Cardiac muscle cell (in vitro differentiated cells and primary cell): ENCODE measurements around the gene ATG5. TPM values are rescaled to one million over a fixed set of nuclear protein-coding genes. Genes with fewer than 3 reads are reported as not detected.

Experiments
- DNase-seq, 2 donors: peaks; one replicate each; pipeline versions ENCODE4 v3.0.0 to v3.0.0-alpha.2; 2010 to 2017; ENCODE audit warnings: low read depth in 1 of 2, low spot score in 1 of 2
- H3K27ac ChIP-seq: fragments of 200-600 bp; sonication (generic); 2 replicates; pipeline ENCODE4 v1.5.1; 2016
- H3K27me3 ChIP-seq: fragments of 200-600 bp; sonication (generic); 2 replicates; pipeline ENCODE4 v1.6.0; 2016; ENCODE audit warnings: control low read depth
- H3K36me3 ChIP-seq: fragments of 200-600 bp; sonication (generic); 2 replicates; pipeline ENCODE4 v1.5.1; 2016; ENCODE audit warnings: control low read depth
- H3K4me1 ChIP-seq: fragments of 200-600 bp; sonication (generic); 2 replicates; pipeline ENCODE4 v1.8.1; 2017; ENCODE audit warnings: low read depth, mild to moderate bottlenecking, mixed run types
- H3K4me3 ChIP-seq: fragments of 200-600 bp; sonication (generic); 2 replicates; pipeline ENCODE4 v1.5.1; 2016; ENCODE audit warnings: mild to moderate bottlenecking
- H3K9me3 ChIP-seq: fragments of 200-600 bp; sonication (generic); 2 replicates; pipeline ENCODE4 v1.5.1; 2017; ENCODE audit warnings: low read depth, mild to moderate bottlenecking, control low read depth
- polyA plus RNA-seq: library from polyadenylated mRNA; unstranded; fragments of >200 nt; fragmentation: Nextera tagmentation; extraction: Ambion mirVana; gene quantifications from 2 replicates; pipeline ENCODE4 v1.2.1, GENCODE V29; 2016
- total RNA-seq: library from RNA; depleted of rRNA; stranded (reverse); fragments of >200 nt; gene quantifications from 2 replicates; pipeline ENCODE4 v1.2.3, GENCODE V29; 2016
- TF ChIP-seq, protein P1 (sequence below): IDR thresholded peaks from 2 replicates; pipeline ENCODE4 v1.5.1; 2012; ENCODE audit warnings: low read depth, mild to moderate bottlenecking, low read length

ATG5 gene
- total and polyA plus RNA-seq, 2 experiments from 2014 or later = 15.2 to 32.2 TPM

DNA sequence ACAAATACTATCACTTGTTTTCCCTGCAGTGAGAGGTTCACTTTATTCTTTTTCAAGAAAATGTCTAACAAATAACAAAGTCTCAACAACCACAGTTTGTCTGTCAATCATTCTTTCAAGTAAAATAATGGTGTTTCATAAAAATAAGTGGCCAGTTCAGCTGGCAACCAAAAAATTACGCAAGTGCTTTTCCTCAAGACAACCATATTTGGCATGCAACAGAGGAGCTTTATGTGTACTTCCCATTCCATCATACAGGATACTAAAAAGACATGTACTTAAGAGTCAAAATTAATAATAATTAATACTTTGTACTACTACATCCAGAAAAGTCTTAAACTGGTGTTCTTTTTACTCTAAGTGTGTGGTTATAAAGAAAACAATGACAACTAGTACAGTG, 34.6 kb downstream of the ATG5 start:
- TF ChIP-seq, protein P1, sequence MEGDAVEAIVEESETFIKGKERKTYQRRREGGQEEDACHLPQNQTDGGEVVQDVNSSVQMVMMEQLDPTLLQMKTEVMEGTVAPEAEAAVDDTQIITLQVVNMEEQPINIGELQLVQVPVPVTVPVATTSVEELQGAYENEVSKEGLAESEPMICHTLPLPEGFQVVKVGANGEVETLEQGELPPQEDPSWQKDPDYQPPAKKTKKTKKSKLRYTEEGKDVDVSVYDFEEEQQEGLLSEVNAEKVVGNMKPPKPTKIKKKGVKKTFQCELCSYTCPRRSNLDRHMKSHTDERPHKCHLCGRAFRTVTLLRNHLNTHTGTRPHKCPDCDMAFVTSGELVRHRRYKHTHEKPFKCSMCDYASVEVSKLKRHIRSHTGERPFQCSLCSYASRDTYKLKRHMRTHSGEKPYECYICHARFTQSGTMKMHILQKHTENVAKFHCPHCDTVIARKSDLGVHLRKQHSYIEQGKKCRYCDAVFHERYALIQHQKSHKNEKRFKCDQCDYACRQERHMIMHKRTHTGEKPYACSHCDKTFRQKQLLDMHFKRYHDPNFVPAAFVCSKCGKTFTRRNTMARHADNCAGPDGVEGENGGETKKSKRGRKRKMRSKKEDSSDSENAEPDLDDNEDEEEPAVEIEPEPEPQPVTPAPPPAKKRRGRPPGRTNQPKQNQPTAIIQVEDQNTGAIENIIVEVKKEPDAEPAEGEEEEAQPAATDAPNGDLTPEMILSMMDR = no peak
- Histone ChIP-seq H3K4me1 (peaks cover 8% of the 10 kb centered on the region), H3K9me3 (no peaks in the 10 kb centered on the region), H3K36me3 (peaks cover 13% of the 10 kb centered on the region), H3K27ac (no peak overlapping the region), H3K4me3 (no peak overlapping the region), H3K27me3 (no peaks in the 10 kb centered on the region)
- DNase-seq = no peak

DNA sequence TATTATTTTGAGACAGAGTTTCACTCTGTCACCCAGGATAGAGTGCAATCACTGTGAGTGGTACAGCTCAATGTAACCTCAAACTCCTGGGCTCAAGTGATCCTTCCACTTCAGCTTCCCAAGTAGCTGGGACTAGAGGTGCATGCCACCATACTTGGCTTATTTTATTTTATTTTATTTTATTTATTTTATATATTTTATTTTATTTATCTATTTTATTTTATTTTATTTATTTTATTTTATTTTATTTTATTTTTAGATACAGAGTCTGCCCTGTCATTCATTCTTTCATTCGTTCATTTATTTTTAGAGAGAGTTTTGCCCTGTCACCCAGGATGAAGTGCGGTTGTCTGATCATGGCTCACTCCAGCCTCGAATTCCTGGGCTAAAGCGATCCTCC, 35.5 kb downstream of the ATG5 start:
- H3K4me3 ChIP-seq = no peak overlapping the region
- no peaks in the 10 kb centered on the region for H3K9me3 ChIP-seq
- no peak overlapping the region for H3K27ac ChIP-seq
- DNase-seq = no peak
- H3K27me3 ChIP-seq = no peaks in the 10 kb centered on the region
- peaks cover 8% of the 10 kb centered on the region for H3K4me1 ChIP-seq
- TF ChIP-seq, protein P1 = no peak
- peaks cover 13% of the 10 kb centered on the region for H3K36me3 ChIP-seq

DNA sequence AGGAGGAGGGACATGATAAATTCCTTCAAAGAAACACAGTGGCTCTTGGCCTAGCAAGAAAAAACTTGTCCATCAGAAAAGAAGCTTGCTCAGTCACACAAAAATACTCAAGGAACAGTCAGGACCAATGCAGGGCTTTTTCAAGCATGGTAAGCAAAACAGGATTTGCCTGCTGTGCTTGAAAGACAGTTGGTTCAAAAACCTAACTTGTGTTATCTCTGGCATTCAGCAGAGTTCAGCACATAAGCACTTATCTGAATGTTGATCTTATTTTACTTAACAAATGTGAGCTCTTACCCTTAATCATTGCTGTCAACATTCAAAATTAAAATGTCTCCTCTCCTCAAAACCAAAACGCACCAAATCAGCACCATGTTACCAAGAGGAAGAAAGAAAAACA, 38.3 kb downstream of the ATG5 start:
- TF ChIP-seq, protein P1 = no peak
- H3K4me3 ChIP-seq = no peak overlapping the region
- no peak overlapping the region for H3K27ac ChIP-seq
- H3K9me3 ChIP-seq = no peaks in the 10 kb centered on the region
- H3K27me3 ChIP-seq = no peaks in the 10 kb centered on the region
- peaks cover 8% of the 10 kb centered on the region for H3K36me3 ChIP-seq
- DNase-seq = no peak
- H3K4me1 ChIP-seq = peaks cover 8% of the 10 kb centered on the region

DNA sequence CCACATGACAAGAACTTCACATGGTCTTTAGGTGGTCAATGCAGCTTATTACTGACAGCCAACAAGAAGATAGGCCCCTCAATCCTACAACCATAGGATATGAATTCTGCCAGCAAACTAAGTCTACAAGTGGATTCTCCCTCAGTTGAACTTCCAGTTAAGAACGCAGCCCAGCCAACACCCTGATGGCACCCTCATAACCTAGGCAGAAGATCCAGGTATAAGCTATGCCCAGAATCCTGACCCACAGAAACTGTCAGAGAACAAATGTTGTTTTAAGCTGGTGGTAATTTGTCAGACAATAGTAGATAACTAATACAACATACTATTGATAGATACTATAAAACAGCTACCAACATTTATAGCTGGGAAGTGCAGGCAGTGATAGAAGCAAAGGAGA, 38.8 kb downstream of the ATG5 start:
- peaks cover 8% of the 10 kb centered on the region for H3K4me1 ChIP-seq
- DNase-seq = no peak
- H3K27me3 ChIP-seq = no peaks in the 10 kb centered on the region
- H3K27ac ChIP-seq = no peak overlapping the region
- TF ChIP-seq, protein P1 = no peak
- H3K4me3 ChIP-seq = no peak overlapping the region
- no peaks in the 10 kb centered on the region for H3K9me3 ChIP-seq
- H3K36me3 ChIP-seq = peaks cover 5% of the 10 kb centered on the region

DNA sequence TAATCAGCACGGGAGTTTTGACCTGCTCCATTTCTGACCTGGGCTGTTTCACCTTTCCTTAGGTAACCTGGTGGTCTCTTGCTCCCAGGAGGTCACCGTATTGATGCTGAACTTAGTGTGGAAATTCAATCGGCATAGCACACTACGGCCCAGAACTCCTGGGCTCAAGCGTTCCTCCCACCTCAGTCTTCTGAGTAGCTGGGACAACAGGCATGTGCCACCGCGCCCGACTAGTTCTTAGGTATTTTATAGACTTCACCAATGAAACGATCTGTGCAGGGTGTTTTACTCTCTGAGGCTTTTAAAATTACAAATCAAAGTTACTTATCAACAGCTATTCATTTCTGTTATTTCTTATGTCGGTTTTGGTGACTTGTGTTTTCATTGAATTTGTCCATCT, 42.1 kb downstream of the ATG5 start:
- TF ChIP-seq, protein P1 = no peak
- peaks cover 8% of the 10 kb centered on the region for H3K4me1 ChIP-seq
- DNase-seq = no peak
- H3K36me3 ChIP-seq = peaks cover 9% of the 10 kb centered on the region
- no peak overlapping the region for H3K4me3 ChIP-seq
- H3K27me3 ChIP-seq = no peaks in the 10 kb centered on the region
- no peak overlapping the region for H3K27ac ChIP-seq
- no peaks in the 10 kb centered on the region for H3K9me3 ChIP-seq

DNA sequence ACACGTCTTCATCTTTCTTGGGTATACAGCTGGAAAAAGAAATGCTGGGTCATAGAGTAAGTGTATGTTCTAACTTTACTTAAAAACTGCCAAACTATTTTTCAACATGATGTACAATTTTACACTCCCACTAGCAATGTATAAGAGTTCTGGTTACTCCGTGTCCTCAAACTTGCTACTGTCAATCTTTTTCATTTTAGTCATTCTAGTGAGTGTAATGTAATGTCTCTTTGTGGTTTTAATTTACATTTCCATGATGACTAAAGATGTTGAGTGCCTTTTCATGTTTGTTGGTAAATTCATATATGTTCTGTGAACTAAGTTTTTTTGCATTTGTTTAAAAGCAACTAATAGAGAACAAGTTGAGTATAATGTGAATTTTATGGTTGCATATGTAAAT, 43.9 kb downstream of the ATG5 start:
- TF ChIP-seq, protein P1 = no peak
- DNase-seq = no peak
- H3K27ac ChIP-seq = no peak overlapping the region
- H3K4me3 ChIP-seq = no peak overlapping the region
- no peaks in the 10 kb centered on the region for H3K27me3 ChIP-seq
- no peaks in the 10 kb centered on the region for H3K9me3 ChIP-seq
- no peaks in the 10 kb centered on the region for H3K4me1 ChIP-seq
- peaks cover 9% of the 10 kb centered on the region for H3K36me3 ChIP-seq
